Diencephalon (tissue), 1 donor: ENCODE data around the gene TRIP10. TPM values are rescaled to one million over a fixed set of nuclear protein-coding genes. Genes with fewer than 3 reads are reported as not detected.

Experiments used
- total RNA-seq: library from RNA; depleted of rRNA; stranded (reverse); fragments of >200 nt; gene quantifications from one replicate; pipeline ENCODE4 v1.2.3, GENCODE V29; 2014

The TRIP10 gene
- 5.5 TPM for total RNA-seq

GRCh38 chr19:6739390-6739882 lies at the start of gene TRIP10:
Gene TRIP10 (plus strand): TSS chr19:6739680. CDS start chr19:6739762, 82 bp downstream.

DNA sequence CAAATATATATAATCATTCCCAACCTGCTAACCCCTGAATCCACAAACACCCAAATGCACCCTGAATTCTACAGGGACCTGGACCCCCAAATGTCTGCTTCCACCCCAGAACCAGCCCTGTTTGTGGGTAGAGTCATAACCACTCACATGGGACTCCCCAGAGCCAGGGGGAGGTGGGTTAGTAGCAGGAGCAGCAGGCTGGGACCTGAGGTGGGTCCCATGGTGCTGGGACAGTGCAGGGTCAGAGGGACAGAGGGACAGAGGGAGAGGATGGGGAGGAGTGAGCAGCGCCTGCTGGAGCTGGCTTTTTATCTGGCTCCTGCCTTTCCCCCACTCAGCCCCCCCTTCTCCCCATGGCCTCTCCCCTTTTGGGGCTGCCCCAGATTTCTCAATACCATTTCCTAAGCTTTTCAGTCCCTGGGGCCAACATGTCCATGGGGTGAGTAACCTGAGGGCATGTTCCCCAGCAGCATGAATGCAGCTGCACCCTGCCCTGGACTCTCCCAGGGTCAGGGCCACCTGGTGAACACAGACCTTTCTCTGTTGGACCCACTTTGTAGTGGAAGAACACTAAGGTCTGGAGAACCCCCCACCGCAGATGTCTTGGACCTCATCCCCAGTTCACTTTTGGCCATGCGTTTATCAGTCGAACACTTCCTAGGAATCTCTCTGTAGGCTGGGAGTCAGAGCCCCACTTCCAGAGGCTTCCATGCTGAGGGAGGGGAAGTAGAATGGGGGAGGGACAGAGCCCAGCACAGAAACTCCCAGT lies 18.9 kb upstream of the TRIP10 start, which contains the start of gene C3:
TSS of gene C3 (minus strand) at position 282 of the 769 bp plus-strand sequence. CDS start at position 221, 61 bp downstream.

DNA sequence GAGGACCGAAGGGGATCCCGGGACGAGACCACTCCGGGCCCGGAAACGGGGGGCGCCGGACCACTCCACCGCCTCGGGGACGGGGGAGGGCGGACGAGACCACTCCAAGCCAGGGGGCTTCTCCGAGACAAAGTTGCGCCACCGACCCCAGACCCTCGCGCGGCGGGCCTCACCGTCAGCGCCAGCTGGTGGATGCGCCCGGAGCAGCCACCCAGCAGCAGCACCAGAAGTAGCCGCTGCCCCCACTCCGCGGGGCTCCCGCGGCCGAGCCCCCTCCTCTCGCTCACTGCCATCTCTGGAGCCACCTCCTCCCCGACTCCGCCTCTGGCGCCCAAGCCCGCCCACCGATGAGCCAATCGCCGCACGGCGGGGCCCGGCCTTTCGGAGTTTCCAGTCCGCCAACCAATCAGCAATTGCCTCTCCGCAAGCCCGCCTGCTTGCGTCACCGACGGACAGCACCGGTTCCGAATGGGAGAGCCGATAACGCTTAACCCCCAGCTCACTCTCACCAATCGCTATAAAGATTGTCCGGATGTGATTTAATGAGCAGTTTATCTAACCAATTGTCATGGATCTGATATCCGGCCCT lies 2.1 kb upstream of the TRIP10 start, which contains the start of gene GPR108:
TSS of gene GPR108 (minus strand) at position 297 of the 589 bp plus-strand sequence. CDS start at position 293, 4 bp downstream.

DNA sequence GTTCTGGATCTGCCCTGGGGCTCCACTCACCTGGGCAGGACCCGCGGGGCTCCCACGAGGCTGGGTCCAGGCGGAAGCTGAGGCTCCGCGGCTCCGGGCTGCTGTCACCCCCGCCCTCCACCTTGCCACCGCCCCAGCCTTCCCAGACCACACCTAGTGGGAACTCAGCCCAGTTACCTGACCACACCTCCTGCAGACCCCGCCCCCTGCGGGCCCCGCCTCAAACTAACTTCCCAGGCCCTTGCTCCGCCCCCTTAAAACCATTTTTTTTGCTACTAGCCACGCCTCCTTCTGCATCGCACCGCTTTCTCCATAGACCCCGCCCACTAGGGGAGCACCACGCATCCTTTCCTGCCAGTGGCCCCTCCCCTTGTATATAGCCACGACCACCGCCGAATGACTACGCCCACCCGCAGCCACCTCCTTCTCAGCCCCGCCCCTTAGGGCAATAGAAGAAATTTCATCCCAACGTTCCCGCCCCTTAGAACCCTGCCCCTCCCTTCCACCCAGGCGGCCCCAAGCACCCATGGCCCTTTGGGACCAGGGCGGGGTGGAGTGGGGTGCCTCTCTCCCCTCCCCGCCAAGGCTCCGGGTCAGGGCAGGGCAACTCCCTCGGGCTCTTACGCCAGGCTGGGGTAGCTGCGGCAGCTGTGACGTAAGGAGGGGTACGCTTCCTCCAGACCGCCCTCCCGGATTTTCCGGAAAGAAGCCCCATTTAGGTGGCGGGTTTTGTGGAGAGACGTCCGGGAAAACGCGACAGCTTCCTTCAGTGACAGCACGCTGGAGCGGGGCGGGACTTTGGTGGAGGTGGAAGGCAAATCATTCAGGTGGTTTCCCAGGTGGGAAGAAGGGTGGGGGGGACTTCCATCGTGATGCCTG lies 28.1 kb downstream of the TRIP10 start, which contains the start of gene SH2D3A:
TSS of gene SH2D3A (minus strand) at position 79 of the 879 bp plus-strand sequence. CDS start 3,687 bp downstream, outside the sequence.

GRCh38 chr19:6772028-6772865 lies 32.8 kb downstream of the TRIP10 start, which contains the start of gene VAV1:
Gene VAV1 (plus strand): TSS chr19:6772708. CDS start chr19:6772808, 100 bp downstream.

Other genes with a start within 250 kb of the TRIP10 start
- 169 TPM for gene TUBB4A, start 237.4 kb upstream of the TRIP10 start, total RNA-seq
- 4.2 TPM for gene TNFSF9, start 208.7 kb upstream of the TRIP10 start, total RNA-seq
- gene CD70, start 148.5 kb upstream of the TRIP10 start, total RNA-seq, result not detected
- gene TNFSF14, start 69.5 kb upstream of the TRIP10 start, total RNA-seq, result not detected
- gene C3, start 19.0 kb upstream of the TRIP10 start, total RNA-seq, result 63.9 TPM
- gene GPR108, start 2.1 kb upstream of the TRIP10 start, total RNA-seq, result 16.8 TPM
- gene SH2D3A, start 27.8 kb downstream of the TRIP10 start, total RNA-seq, result 8.5 TPM
- 5.1 TPM for gene VAV1, start 33.0 kb downstream of the TRIP10 start, total RNA-seq
- 0.23 TPM for gene ADGRE1, start 147.9 kb downstream of the TRIP10 start, total RNA-seq